Skeletal muscle cell (primary cell): ENCODE measurements around the gene RGSL1.
A peak's percentile ranks its signal among the peaks of the same experiment; 100 is the strongest.
"Not testable (repeated sequence)": the region's sequence is repeated elsewhere in the genome, so short reads cannot be mapped to it uniquely, and the experiment has no call there.

Experiments used
- DNase-seq: peaks from one replicate; pipeline ENCODE4 v3.0.0-alpha.2; 2010; ENCODE audit warnings: low read depth
- H3K4me3 ChIP-seq: 2 replicates; pipeline ENCODE4 v1.5.1; 2011; ENCODE audit warnings: low read depth, mild to moderate bottlenecking, control low read depth, low read length, moderate library complexity

RGSL1 gene

DNA sequence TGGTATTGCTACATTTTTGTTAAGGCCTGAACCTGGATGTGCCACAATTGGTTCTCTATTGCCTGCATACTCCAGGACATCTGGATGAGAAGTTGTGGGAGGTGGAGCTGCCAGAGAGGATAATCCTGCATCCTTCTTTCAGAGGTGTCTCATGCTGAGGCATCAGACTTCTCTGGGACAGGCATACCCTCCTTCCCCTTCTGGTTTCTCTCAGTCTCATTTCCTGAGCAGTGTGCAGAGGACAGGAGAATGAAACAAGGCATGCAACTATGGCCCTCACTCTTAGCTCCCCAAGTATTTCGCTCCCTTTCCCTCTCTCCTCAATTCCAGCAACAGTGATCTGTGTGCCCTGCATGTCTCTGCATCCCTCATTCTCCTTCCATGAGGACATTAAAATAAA lies 7.6 kb upstream of the RGSL1 start:
- no peak for DNase-seq
- no peak overlapping the region for H3K4me3 ChIP-seq

DNA sequence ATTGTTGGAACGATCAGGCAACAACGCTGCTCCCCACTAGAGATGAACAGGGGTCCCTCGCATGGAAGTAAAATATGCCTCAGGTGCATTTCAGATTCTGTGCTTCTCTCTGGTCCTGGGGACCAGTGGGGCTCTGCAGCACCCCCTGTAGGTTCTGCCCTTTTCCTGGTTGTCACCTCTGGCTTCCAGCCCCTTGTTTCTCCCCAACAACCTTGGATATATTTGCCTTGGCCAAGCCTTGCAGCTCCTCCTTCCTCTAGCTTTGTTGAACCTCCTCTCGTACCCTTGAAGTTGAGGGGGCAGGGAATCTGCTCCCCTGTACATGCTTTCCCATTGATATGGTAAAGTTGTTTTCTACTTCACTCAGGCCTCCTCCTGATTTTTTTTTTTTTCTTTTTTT lies 5.4 kb upstream of the RGSL1 start:
- no peak for DNase-seq
- H3K4me3 ChIP-seq: no peak overlapping the region

DNA sequence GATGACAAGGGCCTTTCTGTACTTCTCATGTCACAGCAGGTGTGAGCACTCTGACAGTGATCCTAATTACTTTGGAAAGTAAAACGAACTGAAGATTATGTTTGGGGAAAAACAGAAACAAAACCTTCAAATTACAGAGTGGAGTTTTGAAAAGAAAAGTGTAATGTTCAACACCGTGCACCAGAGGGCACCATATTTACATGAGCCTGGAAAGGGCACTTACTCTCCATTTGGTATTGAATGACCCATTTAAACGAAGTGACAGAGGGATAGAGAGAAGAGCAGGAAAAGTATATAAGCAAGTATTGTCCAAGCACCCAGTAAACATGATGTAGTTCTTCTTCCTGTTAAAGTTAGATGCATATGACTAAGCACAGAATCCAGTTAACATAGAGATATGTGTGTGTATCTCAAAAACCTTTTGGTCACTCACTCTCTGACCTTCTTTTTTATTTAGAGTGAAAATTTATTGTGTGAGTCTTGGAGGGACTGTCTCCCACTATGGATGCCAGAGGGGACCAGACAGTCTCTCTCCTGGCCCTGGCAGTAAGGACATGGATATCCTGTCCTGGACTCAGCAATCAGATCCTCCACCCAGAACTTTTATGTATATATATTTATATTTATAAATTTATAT lies 3.8 kb upstream of the RGSL1 start:
- no peak overlapping the region for H3K4me3 ChIP-seq
- DNase-seq: peak; percentile 9

DNA sequence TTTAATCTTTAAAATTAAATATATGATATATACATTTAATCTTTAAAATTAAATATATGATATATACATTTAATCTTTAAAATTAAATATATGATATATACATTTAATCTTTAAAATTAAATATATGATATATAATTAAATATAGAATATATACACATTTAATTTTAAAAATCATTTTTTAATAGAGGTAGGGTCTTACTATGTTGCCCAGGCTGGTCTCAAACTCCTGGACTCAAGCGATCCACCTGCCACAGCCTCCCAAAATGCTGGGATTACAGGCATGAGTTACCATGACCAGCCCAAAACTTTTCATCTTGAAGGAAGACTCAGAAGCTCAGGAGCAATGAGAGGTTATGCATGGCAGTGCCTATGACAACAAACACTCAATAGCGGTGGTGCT lies 2.8 kb upstream of the RGSL1 start:
- not testable (repeated sequence) for DNase-seq, H3K4me3 ChIP-seq

DNA sequence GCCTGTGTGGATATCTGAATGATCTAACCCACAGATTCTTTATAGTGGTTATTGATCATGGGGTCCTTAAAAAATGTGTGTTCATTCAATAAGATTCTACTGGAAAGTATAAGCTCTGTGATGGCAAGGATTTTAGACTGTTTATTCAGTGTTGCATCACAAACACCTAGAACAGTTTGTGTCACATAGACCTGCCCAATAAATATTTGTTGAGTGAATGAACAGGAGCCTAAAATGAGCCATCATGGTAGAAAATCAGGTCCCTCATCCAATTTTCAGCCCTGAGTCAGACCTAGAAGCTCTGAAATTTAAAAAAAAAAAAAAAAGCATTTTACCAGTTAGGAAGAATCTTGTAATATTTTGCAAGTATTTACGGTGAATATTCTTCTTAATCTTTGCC lies 2.3 kb upstream of the RGSL1 start:
- H3K4me3 ChIP-seq: no peak overlapping the region
- no peak for DNase-seq

DNA sequence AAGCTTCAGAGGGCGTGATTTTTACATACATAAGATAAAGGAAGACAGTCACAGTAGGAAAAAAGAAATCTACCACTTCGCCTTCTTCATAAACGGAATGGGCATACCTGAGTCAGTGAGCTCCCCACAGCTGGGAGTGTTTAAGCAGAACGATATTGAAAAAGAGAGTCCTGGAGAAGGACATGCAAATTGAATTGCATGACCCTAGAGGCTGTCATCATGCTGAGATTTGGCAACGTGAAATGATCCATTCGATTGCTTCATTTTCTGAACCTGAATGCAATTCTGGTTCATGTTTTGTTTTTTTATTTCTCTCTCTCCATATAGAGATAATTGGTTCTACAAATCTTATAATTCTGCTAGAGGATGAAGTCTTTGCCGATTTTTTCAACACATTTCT lies 3.7 kb downstream of the RGSL1 start:
- no peak overlapping the region for H3K4me3 ChIP-seq
- no peak for DNase-seq

DNA sequence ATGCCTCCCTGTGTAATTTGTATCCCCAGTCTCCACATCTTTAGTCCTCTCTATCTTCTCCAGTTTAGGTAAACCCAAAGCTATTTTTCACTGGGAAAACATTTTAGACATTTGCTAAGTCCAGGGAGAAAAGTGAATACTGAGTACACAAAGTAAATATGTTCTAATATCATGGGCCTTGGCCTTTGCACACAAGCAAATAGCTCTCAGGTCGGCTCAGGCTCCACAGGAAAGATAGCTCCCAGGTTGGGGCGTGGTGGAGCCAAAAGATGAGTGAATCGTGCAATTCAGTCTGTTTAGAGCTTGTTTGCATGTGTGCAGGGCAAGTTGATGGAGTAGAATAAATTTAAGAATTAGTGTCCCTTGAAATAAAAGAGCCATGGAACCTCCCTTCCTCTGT lies 7.9 kb downstream of the RGSL1 start:
- H3K4me3 ChIP-seq: no peak overlapping the region

DNA sequence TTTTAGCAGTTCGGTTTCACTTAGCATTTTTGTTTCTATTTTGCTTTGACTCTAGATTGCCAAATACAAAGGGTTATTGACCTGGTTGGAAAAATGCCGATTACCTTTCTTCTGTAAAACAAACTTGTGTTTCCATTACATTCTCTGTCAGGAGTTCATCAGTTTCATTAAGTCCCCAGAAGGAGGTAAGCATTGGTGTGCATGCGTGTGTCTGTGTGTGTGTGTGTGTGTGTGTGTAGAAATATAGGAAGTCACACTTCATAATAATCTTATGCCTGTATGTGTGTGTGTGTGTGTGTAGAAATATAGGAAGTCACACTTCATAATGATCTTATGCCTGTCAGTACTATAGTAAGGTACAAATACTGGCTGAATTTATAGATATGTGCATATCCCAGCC lies 10.0 kb downstream of the RGSL1 start:
- no peak overlapping the region for H3K4me3 ChIP-seq
- DNase-seq: no peak

More for the DNA sequence above, 7.9 kb downstream of the RGSL1 start:
- DNase-seq: no peak

DNA sequence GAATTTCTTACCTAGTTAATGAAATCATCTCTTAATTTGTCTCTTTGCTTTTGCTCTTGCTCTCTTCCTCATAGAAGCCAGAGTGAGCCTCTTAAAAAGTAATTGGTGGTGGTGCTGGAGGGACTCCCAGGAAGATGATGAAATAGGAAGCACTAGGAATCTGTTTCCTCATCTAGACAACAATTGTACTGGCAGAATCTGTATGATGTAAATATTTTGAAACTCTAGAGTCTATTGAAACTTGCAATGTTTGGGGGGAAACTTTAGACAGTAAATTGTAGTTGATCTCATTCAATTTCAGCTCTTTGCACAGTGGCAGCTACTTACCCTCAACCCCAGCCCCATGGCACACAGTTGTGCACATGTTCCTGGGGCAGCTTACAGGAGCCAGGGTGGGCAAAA lies 10.6 kb downstream of the RGSL1 start:
- H3K4me3 ChIP-seq: no peak overlapping the region
- peak; percentile 7 for DNase-seq

DNA sequence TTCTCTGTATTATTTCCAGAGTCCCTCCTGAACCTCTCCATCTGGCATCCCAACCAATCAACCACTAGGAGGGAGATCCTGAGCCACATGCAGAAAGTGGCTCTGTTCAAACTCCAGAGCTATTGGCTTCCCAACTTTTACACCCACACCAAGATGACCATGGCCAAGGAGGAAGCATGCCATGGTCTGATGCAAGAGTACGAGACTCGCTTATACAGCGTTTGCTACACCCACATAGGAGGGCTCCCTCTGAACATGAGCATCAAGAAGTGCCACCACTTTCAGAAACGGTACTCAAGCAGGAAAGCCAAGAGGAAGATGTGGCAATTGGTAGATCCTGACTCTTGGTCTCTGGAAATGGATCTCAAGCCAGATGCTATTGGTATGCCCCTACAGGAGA lies 23.6 kb downstream of the RGSL1 start:
- H3K4me3 ChIP-seq: no peak overlapping the region
- no peak for DNase-seq

DNA sequence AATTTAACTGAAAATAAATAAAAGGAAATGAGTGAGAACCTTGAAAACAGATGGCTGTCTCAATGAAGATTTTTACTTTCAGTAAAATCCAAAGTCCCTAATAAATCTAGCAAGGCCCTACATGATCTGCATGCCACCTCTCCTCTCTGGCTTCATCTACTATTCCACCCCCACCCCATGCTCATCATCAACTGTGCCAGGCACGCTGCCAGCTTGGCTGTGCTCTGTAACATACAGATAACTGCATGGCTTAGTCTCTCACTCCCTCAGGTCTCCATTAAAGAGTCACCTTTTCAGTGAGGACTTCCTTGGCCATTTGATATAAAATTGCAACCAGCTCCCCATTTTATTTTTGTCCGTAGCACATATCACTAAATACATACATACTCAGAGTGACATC lies 26.7 kb downstream of the RGSL1 start:
- no peak for DNase-seq

DNA sequence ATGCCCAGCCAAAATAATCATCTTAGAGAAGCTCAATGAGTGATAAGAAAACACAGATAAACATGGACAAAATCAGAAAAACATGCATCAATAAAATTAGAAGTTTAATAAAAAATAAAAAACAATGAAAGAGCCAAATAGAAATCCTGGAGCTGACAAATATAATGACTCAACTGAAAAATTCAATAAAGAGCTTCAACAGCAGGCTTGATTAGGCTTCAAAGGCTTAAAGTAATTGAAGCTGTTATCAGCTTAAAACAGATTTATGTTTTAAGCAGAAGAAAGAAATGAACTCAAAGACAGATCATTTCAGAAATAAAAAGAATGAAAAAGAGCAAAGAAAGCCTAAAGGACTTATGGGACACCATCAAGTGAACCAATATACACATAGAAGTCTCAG lies 28.3 kb downstream of the RGSL1 start:
- H3K4me3 ChIP-seq: no peak overlapping the region
- DNase-seq: no peak

More for the DNA sequence above, 26.7 kb downstream of the RGSL1 start:
- H3K4me3 ChIP-seq: no peak overlapping the region

DNA sequence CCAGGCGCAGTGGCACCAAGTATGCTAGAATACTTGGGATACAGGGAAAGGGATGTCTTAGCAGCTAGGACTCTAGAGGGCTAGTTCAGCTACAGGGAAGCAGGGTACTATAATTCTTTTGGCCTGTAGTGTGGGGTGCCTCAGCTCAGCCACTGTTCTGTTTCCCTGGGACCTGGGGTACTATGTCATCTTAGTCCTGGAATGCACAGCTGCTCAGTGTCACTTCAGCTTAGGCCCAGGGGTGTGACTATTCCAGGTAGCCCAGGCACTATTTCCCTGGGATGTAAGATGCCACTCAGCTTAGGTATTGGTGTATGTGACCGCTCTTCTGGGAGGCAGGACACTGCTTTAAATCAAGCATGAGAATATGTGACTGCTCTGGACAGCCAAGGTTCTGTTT lies 34.1 kb downstream of the RGSL1 start:
- DNase-seq: no peak
- no peak overlapping the region for H3K4me3 ChIP-seq

DNA sequence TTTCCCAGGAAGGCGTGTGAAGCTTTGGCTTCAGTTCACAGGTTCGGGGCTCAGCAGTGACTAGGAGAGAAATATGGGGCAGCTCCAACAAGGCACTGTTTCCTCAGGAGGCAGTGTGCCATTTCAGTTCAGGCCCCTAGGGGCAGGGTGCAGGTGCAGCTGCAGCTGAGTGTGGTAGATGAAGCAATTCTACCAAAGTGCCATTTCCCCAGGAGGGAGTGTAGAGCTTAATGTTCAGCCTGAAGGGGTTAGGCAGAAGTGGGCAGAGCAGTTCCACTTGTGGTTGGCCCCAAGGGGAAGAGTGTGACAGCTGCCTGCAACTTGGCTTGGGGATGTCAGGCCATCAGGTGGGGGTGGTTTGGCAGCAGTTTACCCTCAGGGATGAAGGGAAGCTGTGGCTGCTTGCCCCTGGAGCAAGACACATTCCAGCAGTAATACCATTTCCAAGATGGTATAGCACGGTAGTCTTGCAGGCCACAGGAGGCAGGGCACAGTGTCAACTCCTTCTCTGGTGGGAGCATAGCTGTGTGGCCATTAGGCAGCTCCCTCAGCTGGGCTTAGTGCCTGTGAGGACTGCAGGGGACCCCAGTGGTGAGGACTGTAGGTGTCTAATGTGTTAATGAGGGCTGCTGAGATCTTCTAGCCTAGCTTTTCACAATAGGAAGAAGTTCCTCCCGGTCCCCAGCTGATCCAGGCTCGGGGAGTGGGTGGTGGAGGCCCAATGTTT lies 34.7 kb downstream of the RGSL1 start:
- no peak overlapping the region for H3K4me3 ChIP-seq
- DNase-seq: no peak

DNA sequence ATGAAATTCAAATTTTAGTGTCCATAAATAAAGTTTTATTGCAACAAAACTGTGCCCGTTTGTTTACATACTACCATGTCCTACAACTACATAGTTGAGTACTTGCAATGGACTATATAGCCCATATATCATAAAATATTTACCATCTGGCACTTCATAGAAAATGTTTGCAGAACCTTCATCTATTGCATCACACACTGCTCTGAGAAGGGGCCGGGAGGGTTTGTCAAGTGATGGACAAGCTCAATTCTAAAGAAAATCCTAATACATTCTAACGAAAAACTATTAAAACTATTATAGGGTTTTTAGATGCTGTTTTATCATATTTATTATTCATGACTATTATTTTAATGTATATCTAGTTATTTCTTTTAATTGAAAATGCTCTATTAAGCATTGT lies 35.9 kb downstream of the RGSL1 start:
- no peak overlapping the region for H3K4me3 ChIP-seq
- DNase-seq: no peak

DNA sequence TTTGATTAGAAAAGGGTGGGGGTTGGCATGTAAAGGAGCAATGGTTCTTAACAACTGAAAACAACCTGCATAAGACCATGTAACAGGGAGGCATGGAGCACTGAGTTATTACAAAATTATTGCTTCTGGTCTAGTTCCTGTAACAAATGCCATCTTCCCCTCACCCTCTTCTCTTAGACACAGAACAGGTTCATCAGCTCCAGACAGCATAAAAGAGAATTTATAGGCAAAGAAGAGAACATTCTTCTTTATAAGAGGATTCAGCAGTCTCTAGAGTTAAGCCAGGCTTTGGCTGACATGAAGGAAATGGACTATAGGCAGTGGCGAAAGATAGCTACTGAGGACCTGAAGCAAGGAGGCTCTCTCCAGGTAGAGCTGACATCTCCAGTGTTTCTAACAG lies 38.9 kb downstream of the RGSL1 start:
- no peak for DNase-seq

DNA sequence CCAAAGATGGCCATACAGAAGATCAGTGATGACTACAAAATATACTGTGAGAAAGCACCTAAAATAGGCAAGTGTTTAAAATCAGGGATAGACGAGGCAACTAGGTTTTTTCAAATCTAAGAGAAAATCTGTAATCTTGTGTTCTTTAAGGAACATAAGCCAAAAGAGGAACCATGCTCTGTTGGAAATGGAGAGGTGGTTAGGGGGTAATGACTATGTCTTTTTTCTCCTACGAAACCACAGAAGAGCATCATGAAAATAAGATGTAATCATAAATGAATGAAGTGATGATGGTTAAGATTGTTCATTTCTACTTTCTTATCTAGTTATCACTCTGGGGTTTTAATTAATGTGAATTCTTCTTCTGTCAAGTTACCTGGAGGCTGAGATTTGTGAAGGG lies 43.1 kb downstream of the RGSL1 start:
- H3K4me3 ChIP-seq: no peak overlapping the region
- DNase-seq: no peak

More for the DNA sequence above, 38.9 kb downstream of the RGSL1 start:
- H3K4me3 ChIP-seq: no peak overlapping the region

DNA sequence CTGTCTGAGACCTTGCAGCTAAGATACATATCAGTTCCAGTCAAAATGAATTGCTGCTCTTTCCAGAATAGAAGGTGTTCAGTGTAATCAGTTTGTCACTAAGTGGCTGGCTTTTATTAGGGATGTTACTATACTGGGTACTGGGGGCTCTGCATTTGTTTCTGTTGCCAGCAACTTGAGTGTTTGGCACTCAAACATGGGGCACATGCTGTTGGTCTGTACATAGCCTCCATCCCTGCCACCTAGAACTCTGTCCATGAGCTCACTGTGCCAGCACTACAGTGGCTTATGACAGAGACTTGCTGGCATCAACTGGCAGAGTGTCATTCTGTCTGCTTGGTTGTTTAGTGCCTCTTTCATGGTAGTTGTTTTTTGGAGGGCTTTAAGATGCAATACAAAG lies 45.1 kb downstream of the RGSL1 start:
- no peak for DNase-seq
- no peak overlapping the region for H3K4me3 ChIP-seq

DNA sequence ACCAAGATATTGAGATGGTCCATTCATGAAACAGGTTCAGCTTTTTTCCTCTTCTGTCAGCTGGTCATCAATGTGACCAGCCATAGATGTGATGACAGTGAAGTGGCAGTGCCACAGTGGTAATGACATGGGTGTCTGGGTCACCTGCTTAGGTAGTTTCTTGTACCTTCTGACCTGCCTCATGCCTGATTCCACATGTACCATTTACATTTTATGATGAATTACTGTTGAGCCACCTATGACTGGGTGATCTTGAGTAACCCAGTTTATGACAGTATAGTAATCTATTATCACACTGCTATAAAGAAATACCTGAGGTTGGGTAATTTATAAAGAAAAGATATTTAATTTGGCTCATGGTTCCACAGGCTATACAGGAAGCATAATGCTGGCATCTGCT lies 45.7 kb downstream of the RGSL1 start:
- no peak for DNase-seq
- no peak overlapping the region for H3K4me3 ChIP-seq

DNA sequence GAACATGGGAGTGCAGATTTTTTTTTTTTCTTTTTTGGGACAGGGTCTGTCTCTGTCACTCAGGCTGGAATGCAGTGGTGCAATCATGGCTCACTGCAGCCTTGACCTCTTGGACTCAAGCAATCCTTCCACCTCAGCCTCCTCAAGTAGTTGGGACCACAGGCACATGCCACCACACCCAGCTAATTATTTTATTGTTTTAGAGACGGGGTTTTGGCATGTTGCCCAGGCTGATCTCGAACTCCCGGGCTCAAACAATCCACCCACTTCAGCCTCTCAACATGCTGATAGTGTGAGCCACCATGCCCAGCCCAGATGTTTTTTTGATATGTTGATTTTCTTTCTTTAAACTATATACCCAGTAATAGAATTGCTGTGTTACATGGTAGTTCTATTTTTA lies 57.7 kb downstream of the RGSL1 start:
- no peak for DNase-seq
- H3K4me3 ChIP-seq: no peak overlapping the region

DNA sequence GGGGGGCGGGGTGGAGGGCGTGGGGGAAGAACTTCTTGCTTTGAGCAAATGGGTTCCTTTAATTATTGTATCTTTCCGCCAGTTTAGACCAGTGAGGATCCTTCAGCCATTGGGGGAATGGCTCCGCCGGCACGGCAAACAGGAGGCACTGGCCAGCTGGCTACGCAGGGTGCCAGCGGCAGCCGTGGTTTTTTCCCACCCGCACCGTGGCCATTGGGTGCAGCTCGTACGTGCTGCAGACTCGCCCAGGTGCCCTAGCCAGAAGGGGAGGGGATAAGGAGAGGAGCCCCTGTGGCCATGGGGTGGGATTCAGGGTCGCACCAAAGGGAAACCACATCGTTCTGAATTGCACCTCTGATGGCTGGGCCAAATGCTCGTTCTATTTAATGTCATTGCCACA lies 65.6 kb downstream of the RGSL1 start:
- H3K4me3 ChIP-seq: no peak overlapping the region
- DNase-seq: no peak
